Adrenal gland (tissue), 19 donors: Measurements from ENCODE around the gene PLCB1. TPM values are rescaled to one million over a fixed set of nuclear protein-coding genes. Genes with fewer than 3 reads are reported as not detected.

Experiments
- DNase-seq, 7 donors: peaks; one replicate each; pipeline ENCODE4 v3.0.0-alpha.2; 2019 to 2020
- H3K27ac ChIP-seq, 5 donors: fragments of 200-600 bp; sonication (generic) in 4 of 5; 1 replicate in 3 of 5; 2 replicates in 2 of 5; pipeline versions ENCODE4 v1.5.1 to v1.8.0; 2016 to 2020; ENCODE audit warnings: mild to moderate bottlenecking in 1 of 5
- H3K27me3 ChIP-seq: fragments of 200-600 bp; 2 replicates; pipeline ENCODE4 v1.8.0; 2021
- H3K36me3 ChIP-seq, 2 donors: fragments of 200-600 bp; replicated peaks in 1 of 2; 1 replicate in 1 of 2; 2 replicates in 1 of 2; pipeline versions ENCODE4 v1.5.1 to v1.8.0; 2018 to 2022
- H3K4me1 ChIP-seq, 2 donors: fragments of 200-600 bp; replicated peaks in 1 of 2; 1 replicate in 1 of 2; 2 replicates in 1 of 2; pipeline versions ENCODE4 v1.5.1 to v1.8.0; 2018 to 2021
- H3K4me3 ChIP-seq, 4 donors: fragments of 200-600 bp; sonication (generic) in 3 of 4; one replicate each; pipeline ENCODE4 v1.5.1; 2016 to 2018
- H3K9me3 ChIP-seq, 3 donors: fragments of 200-600 bp; sonication (generic) in 1 of 3; replicated peaks in 1 of 3; 1 replicate in 2 of 3; 2 replicates in 1 of 3; pipeline versions ENCODE4 v1.5.1 to v1.8.0; 2016 to 2021
- POLR2A ChIP-seq, 2 donors: fragments of 450-650 bp; IDR thresholded peaks; one replicate each; pipeline ENCODE4 v1.6.1; 2017; ENCODE audit warnings: antibody characterized with exemption in 2 of 2, mild to moderate bottlenecking in 2 of 2, moderate library complexity in 1 of 2
- WGBS, 4 donors: extraction: QIAGEN DNeasy Blood & Tissue Kit in 2 of 4; methylation state at CpG; one replicate each; pipeline versions ENCODE4 v1.1.5 to v1.1.7; 2013 to 2017; 5-methylcytosine and 5-hydroxymethylcytosine counted together
- intact Hi-C, 2 donors: fragments of 100-400 bp; cut with DNase I; formaldehyde crosslinking; loops; one replicate each; pipeline versions ENCODE4 v1.14.1 to v1.15.0; 2022 to 2023
- long read RNA-seq, 10 donors: library from polyadenylated mRNA in 3 of 10; unstranded in 2 of 10; stranded (forward) in 1 of 10; transcript quantifications; one replicate each; pipeline ENCODE4 v2.0.0 and lab custom pipeline, GENCODE V29; 2021 to 2026
- polyA plus RNA-seq, 3 donors: library from polyadenylated mRNA; stranded (reverse); fragments of 200-250 nt in 2 of 3; fragments of 350-450 nt in 1 of 3; fragmentation: Illumina TruSeq in 1 of 3; extraction: RNeasy Lipid Tissue Mini Kit (QIAGEN cat#74804) in 1 of 3; gene quantifications; one replicate each; pipeline ENCODE4 v1.2.3, GENCODE V29; 2013 to 2014
- total RNA-seq, 9 donors: library from RNA; depleted of rRNA in 4 of 9; stranded (reverse); fragments of >200 nt in 4 of 9; fragments of 120-200 nt in 1 of 9; fragmentation: NEBNext Ultra II Directional in 1 of 9; extraction: Animal tissue kit (Norgen Biotek cat#: 25700) in 1 of 9; gene quantifications; one replicate each; pipeline versions ENCODE4 v1.1.0 to v1.2.4, GENCODE V29; 2013 to 2023
- TF ChIP-seq, protein P1 (sequence below), 6 experiments: fragments of 450-650 bp in 4 of 6; fragments of 200-600 bp in 2 of 6; sonication (generic) in 1 of 6; IDR thresholded peaks; 1 replicate in 5 of 6; 2 replicates in 1 of 6; pipeline versions ENCODE4 v1.5.1 to v1.8.0; 2016 to 2021; ENCODE audit warnings: antibody characterized with exemption in 6 of 6, mild to moderate bottlenecking in 2 of 6, moderate library complexity in 1 of 6
- donor health status: healthy with polysubstance abuse.
- donor health status: Bipolar disorder and iron deficiency.
- donor health status: DM: yes; HTN: yes; CAD: no.
- donor health status: DM: no; HTN: no; CAD: no.
- donor health status: DM: no; HTN: no; CAD: no.
- donor health status: DM: yes; HTN: yes; CAD: no.

Gene PLCB1
- total RNA-seq (10 to 100 TPM; 17.6 to 56.6 (median 33.0) TPM), polyA plus RNA-seq (10 to 100 TPM in 2 of 3 donors, 1 to 10 TPM in 1; 7.7 to 14.2 (median 12.4) TPM)
- long read RNA-seq, donor 1, result 0 reads
- long read RNA-seq, donor 2, result 0 reads
- long read RNA-seq, donor 3, result 0 reads
- long read RNA-seq, donor 4, partial matches to known transcripts, result 1 of 2 reads
- long read RNA-seq, donor 4, other reads (novel, unspliced or antisense), result 1 of 2 reads
- long read RNA-seq, donor 5, full-length matches to known transcripts, result 3 of 15 reads
- long read RNA-seq, donor 5, partial matches to known transcripts, result 11 of 15 reads
- long read RNA-seq, donor 5, other reads (novel, unspliced or antisense), result 1 of 15 reads
- long read RNA-seq, donor 6, partial matches to known transcripts, result 0 of 2 reads
- long read RNA-seq, donor 6, other reads (novel, unspliced or antisense), result 2 of 2 reads
- long read RNA-seq, donor 7, result 0 reads
- long read RNA-seq, donor 8, result 0 reads
- long read RNA-seq, donor 9, result 0 reads
- long read RNA-seq, donor 10, result 0 reads

DNA sequence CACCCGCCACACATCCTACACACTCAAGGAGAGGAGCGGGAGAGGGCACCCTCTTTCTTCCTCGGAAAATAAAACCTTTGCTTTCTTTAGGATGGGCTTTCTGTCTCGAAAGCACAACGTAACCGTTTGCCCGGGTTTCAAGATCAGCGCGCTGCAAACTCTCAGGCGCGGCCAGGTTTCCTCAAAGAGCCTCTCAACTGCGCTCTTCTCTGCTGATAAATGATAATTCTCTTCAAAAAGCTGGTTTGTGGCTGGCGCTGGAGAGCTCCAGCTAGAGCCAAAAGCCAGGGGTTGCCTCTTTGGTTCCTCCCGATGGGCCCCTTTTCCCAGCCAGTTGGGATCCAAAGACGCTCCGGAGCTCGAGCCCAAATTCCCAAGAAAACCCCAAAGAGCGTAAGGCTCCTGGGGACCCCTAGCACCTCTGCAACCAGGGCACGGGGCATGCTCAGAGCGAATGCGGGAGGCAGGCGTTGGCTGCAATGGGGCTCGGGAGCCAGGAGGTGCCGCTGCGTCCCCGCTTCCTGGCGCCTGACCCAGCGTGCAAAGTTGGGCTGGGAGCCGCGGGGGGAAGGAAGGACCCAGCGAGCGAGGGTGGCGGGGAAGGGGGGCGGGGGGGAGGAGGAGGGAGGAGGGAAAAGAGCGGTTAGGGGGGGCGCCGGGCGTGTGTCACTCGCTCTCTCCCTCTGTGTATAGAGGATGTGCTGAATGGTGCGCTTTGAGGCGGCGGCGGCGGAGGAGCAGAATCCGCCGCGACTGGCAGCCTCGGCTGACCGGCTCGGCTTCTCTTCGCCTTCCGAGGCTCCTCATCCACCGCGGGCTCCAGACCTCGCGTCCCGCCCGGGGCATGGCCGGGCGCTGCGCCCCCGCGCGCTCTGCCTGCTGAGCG lies at the start of gene PLCB1:
Gene PLCB1, plus strand, starts transcription at position 669 of the 886 bp plus-strand sequence. CDS start 386 bp downstream, outside the sequence.
- DNase-seq, result peak; percentile 85 to 93 (median 91)
- 1% methylated on average over 15 to 65 of the region's 65 CpGs for WGBS, 4 donors
- peak within 1 kb of the TSS; percentile 29 to 88 (median 48) for H3K4me3 ChIP-seq
- H3K27me3 ChIP-seq, result no peaks in the 10 kb centered on the region
- H3K4me1 ChIP-seq, result peaks cover 12 to 20% of the 10 kb centered on the region in 2 donors
- intact Hi-C loops, result loop anchor here (5.0 to 10.0 kb wide), 6 partner anchors 73 to 590 kb away; no protein-coding TSS in a partner anchor
- no peaks in the 10 kb centered on the region for H3K36me3 ChIP-seq
- H3K27ac ChIP-seq, result peak within 1 kb of the TSS in 3 of 5 donors; percentile 60 to 85 (median 74)
- H3K9me3 ChIP-seq, result no peaks in the 10 kb centered on the region
- TF ChIP-seq POLR2A (IDR thresholded peaks at IDR 0.05), result no peak
- TF ChIP-seq, protein P1, sequence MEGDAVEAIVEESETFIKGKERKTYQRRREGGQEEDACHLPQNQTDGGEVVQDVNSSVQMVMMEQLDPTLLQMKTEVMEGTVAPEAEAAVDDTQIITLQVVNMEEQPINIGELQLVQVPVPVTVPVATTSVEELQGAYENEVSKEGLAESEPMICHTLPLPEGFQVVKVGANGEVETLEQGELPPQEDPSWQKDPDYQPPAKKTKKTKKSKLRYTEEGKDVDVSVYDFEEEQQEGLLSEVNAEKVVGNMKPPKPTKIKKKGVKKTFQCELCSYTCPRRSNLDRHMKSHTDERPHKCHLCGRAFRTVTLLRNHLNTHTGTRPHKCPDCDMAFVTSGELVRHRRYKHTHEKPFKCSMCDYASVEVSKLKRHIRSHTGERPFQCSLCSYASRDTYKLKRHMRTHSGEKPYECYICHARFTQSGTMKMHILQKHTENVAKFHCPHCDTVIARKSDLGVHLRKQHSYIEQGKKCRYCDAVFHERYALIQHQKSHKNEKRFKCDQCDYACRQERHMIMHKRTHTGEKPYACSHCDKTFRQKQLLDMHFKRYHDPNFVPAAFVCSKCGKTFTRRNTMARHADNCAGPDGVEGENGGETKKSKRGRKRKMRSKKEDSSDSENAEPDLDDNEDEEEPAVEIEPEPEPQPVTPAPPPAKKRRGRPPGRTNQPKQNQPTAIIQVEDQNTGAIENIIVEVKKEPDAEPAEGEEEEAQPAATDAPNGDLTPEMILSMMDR (IDR thresholded peaks at IDR 0.05), result peak; percentile 78 to 98 (median 85)

DNA sequence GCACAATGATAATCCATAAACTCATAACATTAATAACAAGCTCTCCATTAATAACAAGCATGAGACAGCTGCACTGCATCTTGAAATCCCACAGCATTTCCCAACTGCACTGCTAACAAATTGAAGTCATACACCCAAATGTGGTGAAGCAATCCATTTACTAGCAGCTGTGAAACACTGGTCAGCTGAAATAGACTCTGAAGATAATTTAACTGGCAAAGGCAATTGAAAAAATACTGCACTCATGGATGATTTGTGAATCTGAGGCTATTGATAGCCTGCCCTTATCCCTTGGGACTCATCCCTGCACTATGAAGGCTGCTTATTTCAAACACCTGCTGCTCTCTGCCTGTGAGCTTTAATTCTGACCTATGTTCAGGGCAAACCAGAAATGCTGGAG lies 49.1 kb upstream of the PLCB1 start:
- Histone ChIP-seq H3K4me1 (no peaks in the 10 kb centered on the region), H3K36me3 (no peaks in the 10 kb centered on the region), H3K27ac (no peak overlapping the region), H3K27me3 (no peaks in the 10 kb centered on the region), H3K4me3 (no peak overlapping the region), H3K9me3 (no peaks in the 10 kb centered on the region)
- DNase-seq, result peak in 4 of 7 donors; percentile 16 to 52 (median 22)
- no peak for TF ChIP-seq POLR2A (IDR thresholded peaks at IDR 0.05)
- TF ChIP-seq, protein P1 (IDR thresholded peaks at IDR 0.05), result no peak
- intact Hi-C loops, result no loop called here

DNA sequence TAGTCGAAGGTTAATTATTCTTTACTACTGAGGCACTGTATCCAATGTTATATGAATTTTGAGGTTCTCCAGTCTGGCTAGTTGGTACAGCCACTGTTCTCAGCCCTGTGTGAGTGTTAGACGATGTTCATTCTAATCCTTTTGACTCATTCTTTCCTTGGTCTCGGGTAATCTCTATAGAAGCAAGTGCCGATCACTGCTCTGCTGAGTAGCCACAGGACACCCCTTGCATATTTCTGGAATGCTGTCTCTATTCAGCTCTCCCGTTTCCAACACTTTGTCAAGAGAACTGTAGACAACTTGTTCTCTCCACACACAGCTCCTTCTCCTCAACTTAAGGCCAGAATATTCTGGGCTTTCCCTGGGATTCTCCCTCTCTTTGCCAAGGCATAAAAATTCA lies 42.4 kb upstream of the PLCB1 start:
- intact Hi-C loops, result no loop called here
- peaks cover 2 to 9% of the 10 kb centered on the region in 2 donors for H3K4me1 ChIP-seq
- no peak overlapping the region for H3K27ac ChIP-seq
- WGBS, 4 donors, result 82 to 90% (median 87%) methylated on average over 5 of the region's 5 CpGs
- H3K27me3 ChIP-seq, result no peaks in the 10 kb centered on the region
- no peak overlapping the region for H3K4me3 ChIP-seq
- TF ChIP-seq, protein P1 (IDR thresholded peaks at IDR 0.05), result no peak
- no peak for TF ChIP-seq POLR2A (IDR thresholded peaks at IDR 0.05)
- DNase-seq, result no peak
- no peaks in the 10 kb centered on the region for H3K36me3 ChIP-seq
- no peaks in the 10 kb centered on the region for H3K9me3 ChIP-seq

DNA sequence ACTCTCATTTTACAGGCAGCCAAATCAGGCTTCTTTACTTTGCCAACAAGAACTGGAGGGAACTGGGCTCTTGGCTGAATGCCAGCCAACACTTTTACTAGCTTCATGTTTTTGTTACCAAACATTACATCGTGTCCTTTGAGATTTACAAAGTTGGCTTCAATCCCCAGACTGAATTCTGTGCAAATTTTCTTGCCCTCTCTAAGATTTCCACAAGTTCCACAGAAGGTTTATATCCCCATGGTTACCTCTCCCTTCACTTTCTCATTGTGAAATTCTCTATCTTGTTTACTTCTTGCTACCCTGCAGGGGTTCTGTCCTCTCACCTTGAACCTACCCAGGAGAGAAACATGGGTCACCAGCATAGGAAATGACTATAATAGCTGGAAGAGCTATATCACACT lies 37.6 kb upstream of the PLCB1 start:
- Histone ChIP-seq H3K27me3 (no peaks in the 10 kb centered on the region), H3K9me3 (no peaks in the 10 kb centered on the region), H3K27ac (no peak overlapping the region), H3K4me1 (peaks cover 6 to 12% of the 10 kb centered on the region in 2 donors), H3K36me3 (no peaks in the 10 kb centered on the region), H3K4me3 (no peak overlapping the region)
- TF ChIP-seq, protein P1 (IDR thresholded peaks at IDR 0.05), result no peak
- no peak for TF ChIP-seq POLR2A (IDR thresholded peaks at IDR 0.05)
- intact Hi-C loops, result no loop called here
- peak; percentile 39 to 88 (median 79) for DNase-seq
- WGBS, 4 donors, result 0 to 4% (median 1%) methylated on average over 1 of the region's 1 CpG
